GM23248 (cell line): ENCODE results near the gene CDK9. TPM values are rescaled to one million over a fixed set of nuclear protein-coding genes. Genes with fewer than 3 reads are reported as not detected.

Experiments
- DNase-seq: peaks from one replicate; pipeline ENCODE4 v3.0.0-alpha.2; 2015
- H2AFZ ChIP-seq: fragments of 200-600 bp; sonication (generic); 2 replicates; pipeline ENCODE4 v1.6.1; 2016; ENCODE audit warnings: antibody characterized with exemption
- H3F3A ChIP-seq: fragments of 200-600 bp; sonication (generic); 2 replicates; pipeline ENCODE4 v1.6.1; 2016; ENCODE audit warnings: mild to moderate bottlenecking, antibody characterized with exemption, mixed run types; ENCODE audit not compliant: insufficient read depth
- H3K27ac ChIP-seq: fragments of 200-600 bp; sonication (generic); 2 replicates; pipeline ENCODE4 v1.5.1; 2016; ENCODE audit warnings: mild to moderate bottlenecking
- H3K27me3 ChIP-seq: fragments of 200-600 bp; sonication (generic); replicated peaks from 2 replicates; pipeline ENCODE4 v1.6.1; 2016; ENCODE audit warnings: mild to moderate bottlenecking; ENCODE audit not compliant: insufficient read depth
- H3K36me3 ChIP-seq: fragments of 200-600 bp; sonication (generic); 2 replicates; pipeline ENCODE4 v1.6.1; 2016; ENCODE audit warnings: low read depth, mild to moderate bottlenecking
- H3K4me1 ChIP-seq: fragments of 200-600 bp; sonication (generic); 2 replicates; pipeline ENCODE4 v1.6.1; 2016; ENCODE audit warnings: mild to moderate bottlenecking; ENCODE audit not compliant: insufficient read depth
- H3K4me2 ChIP-seq: fragments of 200-600 bp; sonication (generic); one replicate; pipeline ENCODE4 v1.6.1; 2016; ENCODE audit warnings: mild to moderate bottlenecking; ENCODE audit not compliant: unreplicated experiment
- H3K4me3 ChIP-seq: fragments of 200-600 bp; sonication (generic); 2 replicates; pipeline ENCODE4 v1.5.1; 2016; ENCODE audit warnings: mild to moderate bottlenecking
- H3K79me2 ChIP-seq: fragments of 200-600 bp; sonication (generic); 2 replicates; pipeline ENCODE4 v1.6.1; 2016; ENCODE audit warnings: mild to moderate bottlenecking; ENCODE audit not compliant: insufficient read depth
- H3K9ac ChIP-seq: fragments of 200-600 bp; sonication (generic); 2 replicates; pipeline ENCODE4 v1.6.1; 2016; ENCODE audit warnings: mild to moderate bottlenecking
- H3K9me2 ChIP-seq: fragments of 200-600 bp; sonication (generic); 2 replicates; pipeline ENCODE4 v1.6.1; 2016; ENCODE audit warnings: mixed run types, mild to moderate bottlenecking, moderate library complexity; ENCODE audit not compliant: insufficient read depth
- H3K9me3 ChIP-seq: fragments of 200-600 bp; sonication (generic); one replicate; pipeline ENCODE4 v1.6.1; 2017; ENCODE audit warnings: low read depth
- H4K20me1 ChIP-seq: fragments of 200-600 bp; sonication (generic); 2 replicates; pipeline ENCODE4 v1.6.0; 2016; ENCODE audit not compliant: insufficient read depth
- EZH2 ChIP-seq: fragments of 200-600 bp; sonication (generic); IDR thresholded peaks from 2 replicates; pipeline ENCODE4 v1.6.1; 2018; ENCODE audit warnings: antibody characterized with exemption, mild to moderate bottlenecking; ENCODE audit not compliant: insufficient read depth, poor library complexity, severe bottlenecking
- EZH2phosphoT487 ChIP-seq: fragments of 200-600 bp; sonication (generic); IDR thresholded peaks from 2 replicates; pipeline ENCODE4 v1.6.1; 2018; ENCODE audit warnings: antibody characterized with exemption, moderate library complexity, mild to moderate bottlenecking, low read depth; ENCODE audit not compliant: insufficient read depth
- WGBS, 2 experiments: methylation state at CpG; one replicate each; pipeline ENCODE4 v1.1.6; 2015 to 2017; ENCODE audit warnings: low lambda C conversion rate in 2 of 2, low coverage in 1 of 2; ENCODE audit errors: missing lambda C conversion rate in 2 of 2; 5-methylcytosine and 5-hydroxymethylcytosine counted together
- in situ Hi-C: fragments of 300-500 bp; cut with MboI; formaldehyde crosslinking; loops from 2 replicates; pipeline ENCODE4 v1.15.0; 2020
- polyA plus RNA-seq: library from polyadenylated mRNA; unstranded; fragments of >200 nt; fragmentation: Nextera tagmentation; extraction: Ambion mirVana; gene quantifications from 2 replicates; pipeline ENCODE4 v1.2.1, GENCODE V29; 2016
- total RNA-seq: library from RNA; depleted of rRNA; stranded (reverse); fragments of >200 nt; shearing (Covaris generic); gene quantifications from 2 replicates; pipeline ENCODE4 v1.2.3, GENCODE V29; 2014

The CDK9 gene
- total and polyA plus RNA-seq, 2 experiments from 2014 or later: 43.7 to 59.7 TPM

DNA sequence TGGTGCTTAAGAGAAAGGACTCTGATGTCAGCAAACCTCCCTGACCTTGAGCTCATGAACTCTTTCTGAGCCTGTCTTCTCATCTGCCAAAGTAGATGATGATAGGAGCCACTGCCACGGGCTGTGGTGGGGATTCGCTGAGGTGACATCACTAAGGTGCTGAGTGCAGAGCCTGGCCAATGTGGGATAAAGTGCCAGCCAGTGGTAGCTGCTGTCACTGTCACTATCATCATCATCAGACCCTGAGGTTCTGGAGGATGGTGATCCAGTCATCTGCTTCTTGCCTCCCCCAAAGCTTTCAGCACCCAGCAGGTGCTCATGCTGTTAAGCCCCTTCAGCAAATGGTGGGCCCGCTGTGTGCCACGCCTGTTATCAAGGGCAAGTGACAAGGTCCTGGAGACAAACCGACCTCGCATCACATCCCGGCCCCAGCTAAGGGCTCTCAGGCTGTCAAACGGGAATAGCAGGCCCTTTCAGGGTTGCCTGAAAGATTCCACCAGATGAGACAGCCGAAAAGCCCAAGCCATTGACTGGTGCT lies 23.2 kb downstream of the CDK9 start:
- TF ChIP-seq EZH2 (no peak), EZH2phosphoT487 (no peak)
- in situ Hi-C loops: no loop called here
- Histone ChIP-seq H3F3A (peaks cover 14% of the 10 kb centered on the region), H4K20me1 (no peaks in the 10 kb centered on the region), H3K4me3 (no peak overlapping the region), H3K4me2 (no peak overlapping the region), H3K36me3 (peaks cover 13% of the 10 kb centered on the region; the same call in 1 of the 2 replicates), H3K4me1 (peaks cover 9% of the 10 kb centered on the region), H3K27me3 (no peaks in the 10 kb centered on the region), H3K9ac (no peak overlapping the region), H3K79me2 (peaks cover 29% of the 10 kb centered on the region), H3K9me2 (no peaks in the 10 kb centered on the region), H3K9me3 (no peaks in the 10 kb centered on the region), H3K27ac (no peak overlapping the region), H2AFZ (no peak overlapping the region)
- WGBS, 2 experiments: 74 to 76% methylated on average over 9 of the region's 9 CpGs
- DNase-seq: no peak

DNA sequence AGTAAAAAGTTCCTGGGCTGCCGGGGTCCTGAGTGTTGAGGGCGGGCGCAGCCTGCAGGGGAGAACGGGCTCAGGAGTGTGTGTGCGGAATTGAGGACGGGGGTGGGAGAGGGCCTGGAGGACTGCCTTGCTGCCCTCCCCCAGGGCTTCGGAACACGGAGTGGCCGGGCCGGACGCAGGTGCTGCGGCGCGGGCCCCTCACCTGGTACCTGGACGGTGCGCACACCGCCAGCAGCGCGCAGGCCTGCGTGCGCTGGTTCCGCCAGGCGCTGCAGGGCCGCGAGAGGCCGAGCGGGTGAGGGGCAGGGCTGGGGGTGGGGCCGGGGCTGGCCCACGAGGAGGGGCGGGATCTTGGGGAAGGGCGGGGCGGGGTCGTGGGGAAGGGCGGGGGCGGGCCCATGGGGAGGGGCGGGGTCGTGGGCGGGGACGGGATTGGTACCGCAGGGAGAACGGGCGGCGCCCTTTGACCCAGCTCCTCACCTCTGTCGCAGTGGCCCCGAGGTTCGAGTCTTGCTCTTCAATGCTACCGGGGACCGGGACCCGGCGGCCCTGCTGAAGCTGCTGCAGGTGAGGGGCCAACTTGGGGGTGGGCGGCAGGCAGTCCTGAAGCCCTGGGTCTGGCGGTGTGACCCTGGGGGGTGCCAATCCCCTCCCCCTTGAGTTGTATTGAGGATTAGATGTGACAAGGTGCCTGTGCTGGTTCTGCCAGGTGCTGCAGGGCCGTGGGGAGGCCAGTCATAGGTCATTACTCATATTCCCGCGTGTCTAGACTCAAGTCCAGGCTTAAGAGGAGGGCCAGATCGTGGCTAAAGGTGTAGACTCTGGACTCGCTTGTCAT lies 23.9 kb downstream of the CDK9 start:
- Histone ChIP-seq H3K4me2 (no peak overlapping the region), H3K79me2 (peaks cover 22% of the 10 kb centered on the region), H3K9me2 (no peaks in the 10 kb centered on the region), H3K9ac (no peak overlapping the region), H3F3A (peaks cover 16% of the 10 kb centered on the region), H2AFZ (no peak overlapping the region), H3K27ac (no peak overlapping the region), H3K27me3 (no peaks in the 10 kb centered on the region), H4K20me1 (no peaks in the 10 kb centered on the region), H3K4me1 (0 out of 2 replicates have a peak, but pooled peaks cover 2% of the 10 kb centered on the region), H3K9me3 (no peaks in the 10 kb centered on the region), H3K4me3 (no peak overlapping the region), H3K36me3 (peaks cover 14% of the 10 kb centered on the region; the same call in 1 of the 2 replicates)
- in situ Hi-C loops: no loop called here
- TF ChIP-seq EZH2phosphoT487: no peak
- TF ChIP-seq EZH2: no peak
- peak; percentile 56 for DNase-seq
- whole genome bisulfite sequencing, 2 experiments: 36 to 49% methylated on average over 31 to 43 of the region's 57 CpGs

DNA sequence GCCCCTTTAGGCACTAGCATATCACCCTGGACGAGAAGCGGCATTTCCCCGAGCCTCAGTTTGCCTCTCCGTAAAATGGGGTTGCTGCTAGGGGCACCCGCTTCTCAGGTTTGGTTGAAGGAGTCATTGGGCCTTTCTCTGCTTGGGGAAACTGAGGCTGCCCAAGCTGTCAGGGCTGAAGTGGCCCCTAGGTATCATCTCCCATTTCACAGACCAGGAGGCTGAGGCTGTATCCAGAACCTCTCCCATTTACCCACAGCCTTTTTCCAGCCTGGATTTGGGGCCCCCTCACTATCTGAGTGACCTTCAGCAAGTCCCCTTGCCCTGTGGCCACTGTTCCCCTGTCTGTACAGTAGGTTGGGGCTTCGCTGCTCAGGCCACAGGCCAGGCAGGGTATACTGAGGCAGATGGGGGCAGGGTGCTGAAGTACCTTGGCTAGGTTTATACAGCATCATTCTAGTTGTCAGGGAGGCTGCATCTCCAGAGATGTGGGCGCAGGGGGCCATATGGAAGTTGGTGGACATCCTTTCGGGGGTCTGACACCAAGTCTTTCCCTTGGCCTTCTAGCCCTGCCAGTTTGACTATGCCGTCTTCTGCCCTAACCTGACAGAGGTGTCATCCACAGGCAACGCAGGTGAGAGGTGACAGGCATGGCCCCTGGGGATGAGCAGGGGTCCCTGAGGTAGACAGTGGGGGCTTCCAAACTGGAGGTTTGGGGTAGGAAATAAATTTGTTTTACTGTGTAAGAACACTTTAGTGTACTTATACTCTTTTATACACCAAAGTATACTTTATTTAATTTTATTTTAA lies 24.7 kb downstream of the CDK9 start:
- Histone ChIP-seq H3K4me2 (no peak overlapping the region), H3K9ac (no peak overlapping the region), H3K9me2 (no peaks in the 10 kb centered on the region), H3F3A (peaks cover 16% of the 10 kb centered on the region), H3K27ac (no peak overlapping the region), H4K20me1 (no peaks in the 10 kb centered on the region), H3K9me3 (no peaks in the 10 kb centered on the region), H3K79me2 (peaks cover 14% of the 10 kb centered on the region), H2AFZ (no peak overlapping the region), H3K4me1 (no peaks in the 10 kb centered on the region), H3K36me3 (peaks cover 14% of the 10 kb centered on the region; the same call in 1 of the 2 replicates), H3K27me3 (no peaks in the 10 kb centered on the region), H3K4me3 (no peak overlapping the region)
- WGBS, 2 experiments: 97 to 98% methylated on average over 10 of the region's 10 CpGs
- in situ Hi-C loops: no loop called here
- DNase-seq: no peak
- no peak for TF ChIP-seq EZH2
- no peak for TF ChIP-seq EZH2phosphoT487

DNA sequence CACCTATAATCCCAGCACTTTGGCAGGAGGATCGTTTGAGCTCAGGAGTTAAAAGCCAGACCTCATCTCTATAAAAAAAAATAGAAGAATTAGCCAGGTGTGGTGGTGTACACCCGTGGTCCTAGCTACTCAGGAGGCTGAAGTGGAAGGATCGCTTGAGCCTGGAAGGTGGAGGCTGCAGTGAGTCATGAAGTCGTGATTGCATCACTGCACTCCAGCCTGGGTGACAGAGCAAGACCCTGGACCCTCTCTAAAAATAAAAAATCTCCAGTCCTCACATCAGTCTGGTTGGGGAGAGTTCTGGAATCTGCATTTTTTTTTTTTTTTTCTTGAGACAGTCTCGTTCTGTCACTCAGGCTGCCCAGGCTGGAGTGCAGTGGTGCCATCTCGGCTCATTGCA lies 26.2 kb downstream of the CDK9 start:
- no peak overlapping the region for H3K9ac ChIP-seq
- no peaks in the 10 kb centered on the region for H3K9me2 ChIP-seq
- H3F3A ChIP-seq: peaks cover 16% of the 10 kb centered on the region
- in situ Hi-C loops: no loop called here
- TF ChIP-seq EZH2phosphoT487 (no peak), EZH2 (no peak)
- H2AFZ ChIP-seq: no peak overlapping the region
- peaks cover 14% of the 10 kb centered on the region; the same call in 1 of the 2 replicates for H3K36me3 ChIP-seq
- no peaks in the 10 kb centered on the region for H3K79me2 ChIP-seq
- H3K9me3 ChIP-seq: no peaks in the 10 kb centered on the region
- H3K4me3 ChIP-seq: no peak overlapping the region
- no peaks in the 10 kb centered on the region for H3K27me3 ChIP-seq
- H3K27ac ChIP-seq: no peak overlapping the region
- WGBS, 2 experiments: 91 to 93% methylated on average over 6 of the region's 6 CpGs
- H4K20me1 ChIP-seq: no peaks in the 10 kb centered on the region
- no peak for DNase-seq
- H3K4me1 ChIP-seq: no peaks in the 10 kb centered on the region
- H3K4me2 ChIP-seq: no peak overlapping the region
